HUES6 (cell line): ENCODE results near the gene FGFBP3.

Experiments used
- H3K27ac ChIP-seq: 2 replicates; pipeline ENCODE4 v1.7.0; 2013; ENCODE audit warnings: low read depth, mild to moderate bottlenecking, low read length, inconsistent platforms
- H3K27me3 ChIP-seq: 2 replicates; pipeline ENCODE4 v1.6.1; 2013; ENCODE audit warnings: low read length; ENCODE audit not compliant: control insufficient read depth, insufficient read depth
- H3K36me3 ChIP-seq: 2 replicates; pipeline ENCODE4 v1.6.1; 2013; ENCODE audit warnings: low read length; ENCODE audit not compliant: control insufficient read depth, insufficient read depth
- H3K4me1 ChIP-seq: 2 replicates; pipeline ENCODE4 v1.6.1; 2013; ENCODE audit warnings: low read length; ENCODE audit not compliant: control insufficient read depth, insufficient read depth
- H3K4me3 ChIP-seq: 2 replicates; pipeline ENCODE4 v1.5.1; 2013; ENCODE audit warnings: low read depth, low read length
- H3K9ac ChIP-seq: one replicate; pipeline ENCODE4 v1.6.1; 2013; ENCODE audit warnings: mild to moderate bottlenecking, low read length
- H3K9me3 ChIP-seq: 2 replicates; pipeline ENCODE4 v1.6.1; 2013; ENCODE audit warnings: low read depth, low read length; ENCODE audit not compliant: control insufficient read depth, insufficient read depth

FGFBP3 gene

GRCh38 chr10:91925022-91925320 is 15.7 kb upstream of the FGFBP3 start:
- peaks cover 6% of the 10 kb centered on the region; the same call in 1 of the 2 replicates for H3K36me3 ChIP-seq
- peak overlapping the region; percentile 53 for H3K9ac ChIP-seq
- no peaks in the 10 kb centered on the region for H3K27me3 ChIP-seq
- no peak overlapping the region for H3K27ac ChIP-seq
- peaks cover 6% of the 10 kb centered on the region; the same call in 1 of the 2 replicates for H3K4me1 ChIP-seq
- peak overlapping the region; percentile 92 for H3K4me3 ChIP-seq
- no peaks in the 10 kb centered on the region for H3K9me3 ChIP-seq

- Histone ChIP-seq H3K27me3 (no peaks in the 10 kb centered on the region), H3K27ac (peak overlapping the region; percentile 84), H3K9ac (peak overlapping the region; percentile 92), H3K4me3 (peak overlapping the region; percentile 92), H3K9me3 (no peaks in the 10 kb centered on the region), H3K36me3 (peaks cover 6% of the 10 kb centered on the region; the same call in 1 of the 2 replicates), H3K4me1 (peaks cover 6% of the 10 kb centered on the region; the same call in 1 of the 2 replicates)
These were observed 15.1 kb upstream of the FGFBP3 start for GRCh38 chr10:91924212-91925021.

GRCh38 chr10:91923371-91924211 is 14.3 kb upstream of the FGFBP3 start, which contains the start of gene BTAF1:
BTAF1 (plus strand) TSS chr10:91923770; CDS start chr10:91924077, 307 bp downstream.
- Histone ChIP-seq H3K36me3 (peaks cover 6% of the 10 kb centered on the region; the same call in 1 of the 2 replicates), H3K27me3 (no peaks in the 10 kb centered on the region), H3K4me3 (peak within 1 kb of the TSS; percentile 92), H3K27ac (peak within 1 kb of the TSS; percentile 84), H3K4me1 (peaks cover 6% of the 10 kb centered on the region; the same call in 1 of the 2 replicates), H3K9me3 (peaks cover 4% of the 10 kb centered on the region; the same call in 1 of the 2 replicates), H3K9ac (peak within 1 kb of the TSS; percentile 92)

GRCh38 chr10:91919651-91920050 is 10.4 kb upstream of the FGFBP3 start:
- Histone ChIP-seq H3K4me3 (no peak overlapping the region), H3K27ac (no peak overlapping the region), H3K27me3 (no peaks in the 10 kb centered on the region), H3K9ac (no peak overlapping the region), H3K4me1 (0 out of 2 replicates have a peak, but pooled peaks cover 1% of the 10 kb centered on the region), H3K36me3 (no peaks in the 10 kb centered on the region), H3K9me3 (peaks cover 4% of the 10 kb centered on the region; the same call in 1 of the 2 replicates)

- Histone ChIP-seq H3K27me3 (no peaks in the 10 kb centered on the region), H3K36me3 (peaks cover 10% of the 10 kb centered on the region), H3K9me3 (no peaks in the 10 kb centered on the region), H3K4me3 (no peak overlapping the region), H3K4me1 (peaks cover 4% of the 10 kb centered on the region; the same call in 1 of the 2 replicates), H3K9ac (no peak overlapping the region), H3K27ac (no peak overlapping the region)
These were observed 1.2 kb upstream of the FGFBP3 start for GRCh38 chr10:91910467-91910866.

- Histone ChIP-seq H3K4me1 (peaks cover 4% of the 10 kb centered on the region; the same call in 1 of the 2 replicates), H3K27ac (peak overlapping the region; percentile 49; the same call in 1 of the 2 replicates), H3K4me3 (peak overlapping the region; percentile 86), H3K36me3 (peaks cover 10% of the 10 kb centered on the region), H3K9me3 (no peaks in the 10 kb centered on the region), H3K9ac (peak overlapping the region; percentile 80), H3K27me3 (no peaks in the 10 kb centered on the region)
These were observed 759 bp downstream of the FGFBP3 start for GRCh38 chr10:91908337-91909116.

- H3K27ac ChIP-seq, result peak overlapping the region; percentile 49; the same call in 1 of the 2 replicates
- H3K4me3 ChIP-seq, result peak overlapping the region; percentile 86
- H3K36me3 ChIP-seq, result peaks cover 10% of the 10 kb centered on the region
- H3K9me3 ChIP-seq, result no peaks in the 10 kb centered on the region
- no peaks in the 10 kb centered on the region for H3K27me3 ChIP-seq
- H3K4me1 ChIP-seq, result peaks cover 4% of the 10 kb centered on the region; the same call in 1 of the 2 replicates
- H3K9ac ChIP-seq, result peak overlapping the region; percentile 80
These were observed 1.4 kb downstream of the FGFBP3 start for GRCh38 chr10:91907914-91908336.

GRCh38 chr10:91907033-91907594 is 2.2 kb downstream of the FGFBP3 start:
- Histone ChIP-seq H3K9ac (no peak overlapping the region), H3K4me3 (peak overlapping the region; percentile 86)

GRCh38 chr10:91901784-91902677 is 7.3 kb downstream of the FGFBP3 start:
- no peaks in the 10 kb centered on the region for H3K27me3 ChIP-seq
- H3K4me3 ChIP-seq, result no peak overlapping the region
- H3K36me3 ChIP-seq, result peaks cover 10% of the 10 kb centered on the region
- no peaks in the 10 kb centered on the region for H3K9me3 ChIP-seq
- H3K9ac ChIP-seq, result no peak overlapping the region
- H3K4me1 ChIP-seq, result peaks cover 14% of the 10 kb centered on the region; the same call in 1 of the 2 replicates
- no peak overlapping the region for H3K27ac ChIP-seq

More at GRCh38 chr10:91907033-91907594, 2.2 kb downstream of the FGFBP3 start:
- Histone ChIP-seq H3K4me1 (peaks cover 10% of the 10 kb centered on the region; the same call in 1 of the 2 replicates), H3K36me3 (peaks cover 10% of the 10 kb centered on the region), H3K27ac (no peak overlapping the region), H3K27me3 (no peaks in the 10 kb centered on the region), H3K9me3 (no peaks in the 10 kb centered on the region)
